ENCODE measurements around the gene GDPGP1. TPM values are rescaled to one million over a fixed set of nuclear protein-coding genes. Genes with fewer than 3 reads are reported as not detected.

The GDPGP1 gene
- total RNA-seq, 4 donors from 2014 or later, result 8.3 to 24.0 (median 19.6) TPM

- H3K4me1 ChIP-seq, result peaks cover 0 to 30% (median 7%) of the 10 kb centered on the region in 4 donors
- H3K36me3 ChIP-seq, result peaks cover 0 to 93% (median 0%) of the 10 kb centered on the region in 3 donors
- no peak for DNase-seq
- TF ChIP-seq CTCF (IDR thresholded peaks at IDR 0.05) (no peak), POLR2A (IDR thresholded peaks at IDR 0.05) (no peak)
- H3K9me3 ChIP-seq, result no peaks in the 10 kb centered on the region
- H3K27me3 ChIP-seq, result no peaks in the 10 kb centered on the region
- H3K27ac ChIP-seq, result no peak overlapping the region
- H3K4me3 ChIP-seq, result no peak overlapping the region
Observed at GRCh38 chr15:90225504-90226234, 8.3 kb upstream of the GDPGP1 start.

- Histone ChIP-seq H3K27ac (no peak overlapping the region), H3K36me3 (peaks cover 0 to 87% (median 0%) of the 10 kb centered on the region in 3 donors)
Observed at GRCh38 chr15:90227336-90227735, 6.7 kb upstream of the GDPGP1 start.

GRCh38 chr15:90227816-90228772, 5.9 kb upstream of the GDPGP1 start:
- peaks cover 5 to 47% (median 19%) of the 10 kb centered on the region in 4 donors for H3K4me1 ChIP-seq
- no peak for DNase-seq
- no peak for TF ChIP-seq POLR2A (IDR thresholded peaks at IDR 0.05)
- TF ChIP-seq CTCF (IDR thresholded peaks at IDR 0.05), result no peak
- H3K27ac ChIP-seq, result peak overlapping the region in 2 of 4 donors; percentile 93 to 95
- H3K9me3 ChIP-seq, result no peaks in the 10 kb centered on the region
- no peaks in the 10 kb centered on the region for H3K27me3 ChIP-seq
- H3K36me3 ChIP-seq, result peaks cover 0 to 80% (median 0%) of the 10 kb centered on the region in 3 donors
- H3K4me3 ChIP-seq, result no peak overlapping the region

More at GRCh38 chr15:90227336-90227735, 6.7 kb upstream of the GDPGP1 start:
- Histone ChIP-seq H3K9me3 (no peaks in the 10 kb centered on the region), H3K4me3 (no peak overlapping the region), H3K27me3 (no peaks in the 10 kb centered on the region), H3K4me1 (peaks cover 5 to 42% (median 18%) of the 10 kb centered on the region in 4 donors)
- TF ChIP-seq POLR2A (IDR thresholded peaks at IDR 0.05) (no peak), CTCF (IDR thresholded peaks at IDR 0.05) (no peak)
- no peak for DNase-seq

GRCh38 chr15:90228960-90229359, 5.0 kb upstream of the GDPGP1 start:
- Histone ChIP-seq H3K9me3 (no peaks in the 10 kb centered on the region), H3K4me3 (no peak overlapping the region), H3K36me3 (peaks cover 0 to 71% (median 0%) of the 10 kb centered on the region in 3 donors), H3K4me1 (peaks cover 5 to 47% (median 19%) of the 10 kb centered on the region in 4 donors), H3K27me3 (no peaks in the 10 kb centered on the region), H3K27ac (peak overlapping the region in 2 of 4 donors; percentile 93 to 95)
- DNase-seq, result no peak
- TF ChIP-seq CTCF (IDR thresholded peaks at IDR 0.05), result no peak
- no peak for TF ChIP-seq POLR2A (IDR thresholded peaks at IDR 0.05)

DNA sequence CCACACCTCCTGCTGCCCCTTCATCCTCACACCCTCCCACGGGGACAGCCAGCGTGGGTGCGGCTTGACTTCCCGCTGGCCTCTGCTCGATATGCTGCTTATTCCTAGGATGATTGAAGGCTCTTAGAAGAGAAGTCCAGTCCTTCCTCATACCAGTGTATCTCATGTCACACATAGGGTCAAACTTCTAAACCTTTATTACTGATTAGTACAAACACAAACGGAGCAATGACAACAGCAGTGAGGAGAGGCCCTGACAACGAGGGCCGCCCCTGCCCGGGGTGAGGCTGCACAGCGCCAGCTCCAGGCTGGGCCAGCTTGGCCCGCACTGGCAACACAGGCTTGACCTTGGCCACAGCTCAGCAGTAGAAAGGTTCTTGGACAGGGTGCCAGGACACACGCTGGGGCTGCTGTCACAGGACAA, 3.9 kb upstream of the GDPGP1 start:
- peak in 2 of 3 donors; percentile 78 to 85 for DNase-seq
- H3K4me3 ChIP-seq, result no peak overlapping the region
- TF ChIP-seq CTCF (IDR thresholded peaks at IDR 0.05) (peak in 1 of 6 experiments; percentile 15), POLR2A (IDR thresholded peaks at IDR 0.05) (peak; percentile 56 to 83)
- H3K9me3 ChIP-seq, result no peaks in the 10 kb centered on the region
- H3K27me3 ChIP-seq, result no peaks in the 10 kb centered on the region
- peaks cover 0 to 60% (median 0%) of the 10 kb centered on the region in 3 donors for H3K36me3 ChIP-seq
- H3K4me1 ChIP-seq, result peaks cover 5 to 54% (median 20%) of the 10 kb centered on the region in 4 donors
- H3K27ac ChIP-seq, result peak overlapping the region; percentile 93 to 99 (median 94)
